Heart left ventricle (tissue), 13 donors: ENCODE measurements around the gene PKD2.

Experiments used
- CTCF ChIP-seq, 12 donors: fragments of 200-600 bp; sonication (generic) in 4 of 12; IDR thresholded peaks; one replicate each; pipeline versions ENCODE4 v1.5.0 to v1.8.0; 2018 to 2022; ENCODE audit warnings: antibody characterized with exemption in 12 of 12, mild to moderate bottlenecking in 5 of 12
- POLR2A ChIP-seq, 2 donors: fragments of 450-650 bp; IDR thresholded peaks; one replicate each; pipeline ENCODE4 v1.6.1; 2017; ENCODE audit warnings: antibody characterized with exemption in 2 of 2, mild to moderate bottlenecking in 2 of 2, moderate library complexity in 2 of 2
- donor health status: ischemic (EF 13 %, LVEDD 7.1; RV severe dilation, severe dysfunction).
- donor health status: DM: no; HTN: yes; CAD: no.
- donor health status: DM: no; HTN: no; CAD: no.
- donor health status: ischemic (EF 25% LVEDD 6.9; RV normal size, moderate dysfunction).
- donor health status: ischemic (EF 25% LVEDD 5.7; RV mildly dilated, moderate dysfunction).
- donor health status: ischemic (EF 35%, LVEDD 5.7; RV mildly dilated, moderate dysfunction).
- donor health status: nonischemic (EF 11% LVEDD 7.7; RV severe dilation, severe dysfunction).
- donor health status: DM: yes; HTN: yes; CAD: no.
- donor health status: PGD.
- donor health status: ischemic (EF 29% LVEDD 5.4; RV normal size, mild dysfunction).
- donor health status: nonischemic (EF 23%, LVEDD 6.1; RV moderate dilation, normal function).

- TF ChIP-seq CTCF (IDR thresholded peaks at IDR 0.05) (no peak), POLR2A (IDR thresholded peaks at IDR 0.05) (no peak)
These were observed 12.0 kb upstream of the PKD2 start for GRCh38 chr4:87995435-87995834.
